Sigmoid colon (tissue), 7 donors: ENCODE data around the gene NFIB. TPM values are rescaled to one million over a fixed set of nuclear protein-coding genes. Genes with fewer than 3 reads are reported as not detected.

Experiments
- DNase-seq: peaks from one replicate; pipeline ENCODE4 v3.0.0-alpha.2; 2019
- H3K27ac ChIP-seq, 4 donors: fragments of 200-600 bp; sonication (generic); one replicate each; pipeline ENCODE4 v1.5.1; 2016 to 2019; ENCODE audit warnings: mild to moderate bottlenecking in 1 of 4
- H3K27me3 ChIP-seq, 3 donors: fragments of 200-600 bp; sonication (generic); one replicate each; pipeline ENCODE4 v1.5.1; 2019; ENCODE audit warnings: mild to moderate bottlenecking in 1 of 3
- H3K36me3 ChIP-seq, 4 donors: fragments of 200-600 bp; sonication (generic); one replicate each; pipeline ENCODE4 v1.5.1; 2016 to 2019
- H3K4me1 ChIP-seq, 4 donors: fragments of 200-600 bp; sonication (generic); one replicate each; pipeline ENCODE4 v1.5.1; 2017 to 2019
- H3K4me3 ChIP-seq, 4 donors: fragments of 200-600 bp; sonication (generic); one replicate each; pipeline ENCODE4 v1.5.1; 2017 to 2019; ENCODE audit warnings: mild to moderate bottlenecking in 2 of 4, moderate library complexity in 1 of 4
- H3K9me3 ChIP-seq, 4 donors: fragments of 200-600 bp in 3 of 4; sonication (generic) in 3 of 4; one replicate each; pipeline versions ENCODE4 v1.5.1 to v1.6.1; 2013 to 2019
- EP300 ChIP-seq, 4 donors: sonication (generic); formaldehyde crosslinking; IDR thresholded peaks; one replicate each; pipeline ENCODE4 v1.6.1; 2017; ENCODE audit warnings: antibody characterized with exemption in 4 of 4
- POLR2A ChIP-seq, 2 donors: fragments of 450-650 bp; IDR thresholded peaks; one replicate each; pipeline ENCODE4 v1.6.1; 2016; ENCODE audit warnings: antibody characterized with exemption in 2 of 2, mild to moderate bottlenecking in 2 of 2, moderate library complexity in 2 of 2
- POLR2AphosphoS5 ChIP-seq, 4 donors: sonication (generic); formaldehyde crosslinking; IDR thresholded peaks; one replicate each; pipeline ENCODE4 v1.6.1; 2017; ENCODE audit warnings: antibody characterized with exemption in 4 of 4
- WGBS, 2 donors: extraction: QIAGEN DNeasy Blood & Tissue Kit; methylation state at CpG; one replicate each; pipeline ENCODE4 v1.1.7; 2013; 5-methylcytosine and 5-hydroxymethylcytosine counted together
- intact Hi-C: fragments of 100-400 bp; cut with DNase I; formaldehyde crosslinking; loops from one replicate; pipeline ENCODE4 v1.15.1; 2023
- polyA plus RNA-seq, 3 donors: library from polyadenylated mRNA; stranded (reverse); fragments of 200-250 nt; gene quantifications; one replicate each; pipeline ENCODE4 v1.2.3, GENCODE V29; 2013
- total RNA-seq, 4 donors: library from RNA; depleted of rRNA; stranded (reverse); fragments of >200 nt; gene quantifications; one replicate each; pipeline ENCODE4 v1.1.0, GENCODE V29; 2016
- TF ChIP-seq, protein P1 (sequence below), 4 experiments: fragments of 450-650 bp in 3 of 4; fragments of 200-600 bp in 1 of 4; IDR thresholded peaks; one replicate each; pipeline ENCODE4 v1.5.1; 2016 to 2019; ENCODE audit warnings: antibody characterized with exemption in 4 of 4, mild to moderate bottlenecking in 3 of 4, moderate library complexity in 2 of 4
- donor health status: healthy with polysubstance abuse.
- donor health status: Bipolar disorder and iron deficiency.
- donor health status: healthy.

NFIB gene
- total and polyA plus RNA-seq, 7 donors: 3.7 to 129 (median 45.3) TPM

GRCh38 chr9:14111696-14112095 lies 202.2 kb downstream of the NFIB start:
- Histone ChIP-seq H3K36me3 (peaks cover 5 to 52% (median 12%) of the 10 kb centered on the region in 4 donors), H3K4me3 (no peak overlapping the region), H3K9me3 (no peaks in the 10 kb centered on the region), H3K4me1 (peaks cover 0 to 4% (median 0%) of the 10 kb centered on the region in 4 donors), H3K27ac (no peak overlapping the region), H3K27me3 (no peaks in the 10 kb centered on the region)
- intact Hi-C loops: no loop called here
- no peak for DNase-seq
- TF ChIP-seq POLR2A (IDR thresholded peaks at IDR 0.05) (no peak), EP300 (IDR thresholded peaks at IDR 0.05) (no peak), POLR2AphosphoS5 (IDR thresholded peaks at IDR 0.05) (no peak)
- TF ChIP-seq, protein P1, sequence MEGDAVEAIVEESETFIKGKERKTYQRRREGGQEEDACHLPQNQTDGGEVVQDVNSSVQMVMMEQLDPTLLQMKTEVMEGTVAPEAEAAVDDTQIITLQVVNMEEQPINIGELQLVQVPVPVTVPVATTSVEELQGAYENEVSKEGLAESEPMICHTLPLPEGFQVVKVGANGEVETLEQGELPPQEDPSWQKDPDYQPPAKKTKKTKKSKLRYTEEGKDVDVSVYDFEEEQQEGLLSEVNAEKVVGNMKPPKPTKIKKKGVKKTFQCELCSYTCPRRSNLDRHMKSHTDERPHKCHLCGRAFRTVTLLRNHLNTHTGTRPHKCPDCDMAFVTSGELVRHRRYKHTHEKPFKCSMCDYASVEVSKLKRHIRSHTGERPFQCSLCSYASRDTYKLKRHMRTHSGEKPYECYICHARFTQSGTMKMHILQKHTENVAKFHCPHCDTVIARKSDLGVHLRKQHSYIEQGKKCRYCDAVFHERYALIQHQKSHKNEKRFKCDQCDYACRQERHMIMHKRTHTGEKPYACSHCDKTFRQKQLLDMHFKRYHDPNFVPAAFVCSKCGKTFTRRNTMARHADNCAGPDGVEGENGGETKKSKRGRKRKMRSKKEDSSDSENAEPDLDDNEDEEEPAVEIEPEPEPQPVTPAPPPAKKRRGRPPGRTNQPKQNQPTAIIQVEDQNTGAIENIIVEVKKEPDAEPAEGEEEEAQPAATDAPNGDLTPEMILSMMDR (IDR thresholded peaks at IDR 0.05): no peak
- 86 to 97% methylated on average over 1 of the region's 1 CpG for WGBS, 2 donors

- Histone ChIP-seq H3K4me1 (peaks cover 0 to 14% (median 3%) of the 10 kb centered on the region in 4 donors), H3K36me3 (peaks cover 0 to 15% (median 0%) of the 10 kb centered on the region in 4 donors), H3K27me3 (no peaks in the 10 kb centered on the region), H3K9me3 (no peaks in the 10 kb centered on the region), H3K4me3 (no peak overlapping the region), H3K27ac (no peak overlapping the region)
- intact Hi-C loops: no loop called here
- TF ChIP-seq EP300 (IDR thresholded peaks at IDR 0.05): no peak
- TF ChIP-seq POLR2A (IDR thresholded peaks at IDR 0.05): no peak
- TF ChIP-seq, protein P1 (IDR thresholded peaks at IDR 0.05): no peak
- TF ChIP-seq POLR2AphosphoS5 (IDR thresholded peaks at IDR 0.05): no peak
- WGBS, 2 donors: 62 to 71% methylated on average over 3 of the region's 3 CpGs
- DNase-seq: no peak
Observed at GRCh38 chr9:14107977-14108376, 206.0 kb downstream of the NFIB start.

- peaks cover 0 to 18% (median 6%) of the 10 kb centered on the region in 4 donors for H3K4me1 ChIP-seq
- H3K27me3 ChIP-seq: no peaks in the 10 kb centered on the region
- TF ChIP-seq, protein P1 (IDR thresholded peaks at IDR 0.05): no peak
- TF ChIP-seq POLR2A (IDR thresholded peaks at IDR 0.05) (no peak), EP300 (IDR thresholded peaks at IDR 0.05) (no peak), POLR2AphosphoS5 (IDR thresholded peaks at IDR 0.05) (no peak)
- H3K4me3 ChIP-seq: no peak overlapping the region
- intact Hi-C loops: no loop called here
- H3K36me3 ChIP-seq: peaks cover 0 to 10% (median 0%) of the 10 kb centered on the region in 4 donors
- no peaks in the 10 kb centered on the region for H3K9me3 ChIP-seq
- H3K27ac ChIP-seq: no peak overlapping the region
- DNase-seq: no peak
Observed at GRCh38 chr9:14107495-14107894, 206.4 kb downstream of the NFIB start.

- Histone ChIP-seq H3K4me3 (no peak overlapping the region), H3K4me1 (peaks cover 0 to 18% (median 7%) of the 10 kb centered on the region in 4 donors), H3K27me3 (no peaks in the 10 kb centered on the region), H3K9me3 (no peaks in the 10 kb centered on the region), H3K27ac (no peak overlapping the region), H3K36me3 (peaks cover 0 to 2% (median 0%) of the 10 kb centered on the region in 4 donors)
- DNase-seq: no peak
- no peak for TF ChIP-seq POLR2A (IDR thresholded peaks at IDR 0.05)
- TF ChIP-seq EP300 (IDR thresholded peaks at IDR 0.05): no peak
- TF ChIP-seq POLR2AphosphoS5 (IDR thresholded peaks at IDR 0.05): no peak
- TF ChIP-seq, protein P1 (IDR thresholded peaks at IDR 0.05): no peak
- 21 to 74% methylated on average over 2 of the region's 2 CpGs for WGBS, 2 donors
- intact Hi-C loops: no loop called here
Observed at GRCh38 chr9:14106699-14107098, 207.2 kb downstream of the NFIB start.

DNA sequence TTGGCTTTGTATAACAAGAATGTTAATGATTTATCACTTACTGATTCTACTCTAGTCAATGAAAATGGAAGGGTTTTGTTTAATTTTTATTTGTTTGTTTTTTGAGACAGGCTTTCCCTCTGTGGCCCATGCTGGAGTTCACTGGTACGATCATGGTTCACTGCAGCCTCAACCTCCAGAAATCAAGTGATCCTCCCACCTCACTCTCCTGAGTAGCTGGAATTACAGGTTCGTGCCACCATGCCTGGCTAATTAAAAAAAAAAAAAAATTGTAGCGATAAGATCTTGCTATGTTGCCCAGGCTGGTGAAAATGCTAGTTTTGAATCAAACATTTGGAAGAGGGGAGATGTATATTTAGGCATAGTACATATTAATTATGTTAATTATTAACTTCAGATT lies 209.4 kb downstream of the NFIB start:
- H3K27me3 ChIP-seq: no peaks in the 10 kb centered on the region
- intact Hi-C loops: no loop called here
- no peak overlapping the region for H3K4me3 ChIP-seq
- no peak for TF ChIP-seq POLR2AphosphoS5 (IDR thresholded peaks at IDR 0.05)
- no peak for TF ChIP-seq POLR2A (IDR thresholded peaks at IDR 0.05)
- no peak for TF ChIP-seq EP300 (IDR thresholded peaks at IDR 0.05)
- TF ChIP-seq, protein P1 (IDR thresholded peaks at IDR 0.05): no peak
- no peak overlapping the region for H3K27ac ChIP-seq
- DNase-seq: no peak
- whole genome bisulfite sequencing, 2 donors: 93% methylated on average over 3 of the region's 3 CpGs
- H3K4me1 ChIP-seq: peaks cover 0 to 19% (median 7%) of the 10 kb centered on the region in 4 donors
- H3K9me3 ChIP-seq: no peaks in the 10 kb centered on the region
- no peaks in the 10 kb centered on the region for H3K36me3 ChIP-seq
